B cell (primary cell): Measurements from ENCODE around the gene FOSB. TPM values are rescaled to one million over a fixed set of nuclear protein-coding genes. Genes with fewer than 3 reads are reported as not detected.

Experiments
- ATAC-seq: fragments of 200-7000 bp; cut with Tn5 transposase; one replicate; pipeline ENCODE4 v1.10.0; 2021; ENCODE audit warnings: low read depth, mild to moderate bottlenecking, moderate number of reproducible peaks, moderate library complexity
- CTCF ChIA-PET: fragments of 350-600 bp; sonication (Branson Sonifier 250); formaldehyde crosslinking; loops from one replicate; lab custom pipeline; 2021; ENCODE audit warnings: antibody characterized with exemption, inconsistent platforms; lab: Charles Lee
- POLR2A ChIA-PET: fragments of 350-600 bp; sonication (Branson Sonifier 250); formaldehyde crosslinking; loops from one replicate; lab custom pipeline; 2021; ENCODE audit warnings: antibody characterized with exemption; lab: Charles Lee
- DNase-seq: peaks from one replicate; pipeline ENCODE4 v3.0.0; 2013
- H2AFZ ChIP-seq: 2 replicates; pipeline ENCODE4 v1.6.1; 2012; ENCODE audit warnings: mild to moderate bottlenecking, low read depth, low read length; ENCODE audit not compliant: insufficient read depth, poor library complexity, severe bottlenecking
- H3K27ac ChIP-seq, 2 donors: 1 replicate in 1 of 2; 2 replicates in 1 of 2; pipeline ENCODE4 v1.5.1; 2012 to 2013; ENCODE audit warnings: low read length in 2 of 2, mild to moderate bottlenecking in 2 of 2, moderate library complexity in 1 of 2
- H3K27me3 ChIP-seq, 4 experiments: fragments of 200-600 bp in 1 of 4; sonication (generic) in 1 of 4; replicated peaks in 1 of 4; 1 replicate in 2 of 4; 2 replicates in 2 of 4; pipeline versions ENCODE4 v1.6.1 to v1.7.0; 2013 to 2016; ENCODE audit warnings: low read length in 3 of 4, mild to moderate bottlenecking in 2 of 4, mixed read lengths in 1 of 4, moderate library complexity in 1 of 4; ENCODE audit not compliant: insufficient read depth in 4 of 4, control insufficient read depth in 3 of 4; ENCODE audit errors: control extremely low read depth in 1 of 4
- H3K36me3 ChIP-seq, 2 experiments: replicated peaks in 1 of 2; 1 replicate in 1 of 2; 2 replicates in 1 of 2; pipeline versions ENCODE4 v1.6.1 to v1.7.1; 2013; ENCODE audit warnings: low read length in 1 of 2; ENCODE audit not compliant: insufficient read depth in 2 of 2, control insufficient read depth in 1 of 2; ENCODE audit errors: control extremely low read depth in 1 of 2, extremely low read depth in 1 of 2
- H3K4me1 ChIP-seq, 2 donors: fragments of 200-600 bp in 1 of 2; sonication (generic) in 1 of 2; 1 replicate in 1 of 2; 2 replicates in 1 of 2; pipeline versions ENCODE4 v1.5.1 to v1.6.1; 2013 to 2017; ENCODE audit warnings: low read length in 2 of 2; ENCODE audit not compliant: control insufficient read depth in 2 of 2, insufficient read depth in 2 of 2
- H3K4me2 ChIP-seq: replicated peaks from 2 replicates; pipeline ENCODE3; 2012; ENCODE audit warnings: mild to moderate bottlenecking, low read depth, low read length; ENCODE audit not compliant: poor library complexity, severe bottlenecking
- H3K4me3 ChIP-seq, 5 experiments: fragments of 200-600 bp in 1 of 5; sonication (generic) in 1 of 5; 1 replicate in 3 of 5; 2 replicates in 2 of 5; pipeline versions ENCODE4 v1.5.1 to v1.7.0; 2011 to 2016; ENCODE audit warnings: low read length in 4 of 5, mild to moderate bottlenecking in 4 of 5, low read depth in 2 of 5, control low read depth in 1 of 5, moderate library complexity in 1 of 5; ENCODE audit not compliant: insufficient read depth in 1 of 5; ENCODE audit errors: control extremely low read depth in 1 of 5, extremely low read depth in 1 of 5
- H3K79me2 ChIP-seq: fragments of 200-600 bp; sonication (generic); one replicate; pipeline ENCODE4 v1.6.0; 2016; ENCODE audit warnings: low read length; ENCODE audit not compliant: control insufficient read depth, insufficient read depth
- H3K9ac ChIP-seq: fragments of 200-600 bp; sonication (generic); 2 replicates; pipeline ENCODE4 v1.6.1; 2017; ENCODE audit warnings: mild to moderate bottlenecking, low read length, moderate library complexity
- H3K9me3 ChIP-seq, 3 donors: one replicate each; pipeline versions ENCODE4 v1.6.1 to v1.7.1; 2013; ENCODE audit warnings: low read length in 2 of 3; ENCODE audit not compliant: control insufficient read depth in 2 of 3, insufficient read depth in 1 of 3; ENCODE audit errors: control extremely low read depth in 1 of 3
- H4K20me1 ChIP-seq: 2 replicates; pipeline ENCODE4 v1.6.0; 2012; ENCODE audit warnings: mild to moderate bottlenecking, low read length; ENCODE audit not compliant: insufficient read depth, control insufficient read depth, poor library complexity, severe bottlenecking
- H3K27ac Mint-ChIP-seq: one replicate; pipeline ENCODE4 v1.8.0; 2021; ENCODE audit warnings: mixed read lengths
- H3K27me3 Mint-ChIP-seq: one replicate; pipeline ENCODE4 v1.8.0; 2021; ENCODE audit warnings: mixed read lengths
- H3K4me1 Mint-ChIP-seq: one replicate; pipeline ENCODE4 v1.8.0; 2021; ENCODE audit warnings: mixed read lengths
- H3K4me3 Mint-ChIP-seq: one replicate; pipeline ENCODE4 v1.8.0; 2021; ENCODE audit warnings: mixed read lengths
- H3K9me3 Mint-ChIP-seq: one replicate; pipeline ENCODE4 v1.8.0; 2022; ENCODE audit warnings: mixed read lengths; ENCODE audit not compliant: insufficient read depth
- CTCF ChIP-seq: fragments of 200-600 bp; IDR thresholded peaks from one replicate; pipeline ENCODE4 v1.8.0; 2022; ENCODE audit warnings: antibody characterized with exemption, mild to moderate bottlenecking
- EZH2 ChIP-seq: IDR thresholded peaks from 2 replicates; pipeline ENCODE4 v1.6.1; 2012; ENCODE audit warnings: borderline replicate concordance, low read depth, mild to moderate bottlenecking, moderate library complexity, low read length; ENCODE audit not compliant: insufficient read depth, poor library complexity, severe bottlenecking
- WGBS: methylation state at CpG from one replicate; pipeline ENCODE4 v1.1.5; 2013; ENCODE audit warnings: missing lambda C conversion rate; ENCODE audit not compliant: insufficient coverage; 5-methylcytosine and 5-hydroxymethylcytosine counted together
- intact Hi-C: fragments of 100-400 bp; cut with micrococcal nuclease; formaldehyde crosslinking; loops from one replicate; pipeline ENCODE4 v1.10.0; 2022
- polyA plus RNA-seq: library from polyadenylated mRNA; depleted of rRNA; stranded (reverse); fragments of >200 nt; gene quantifications from 2 replicates; pipeline ENCODE4 v1.2.3, GENCODE V29; 2012
- total RNA-seq, 2 donors: library from RNA; stranded (reverse); fragments of 120-200 nt in 1 of 2; gene quantifications; 1 replicate in 1 of 2; 2 replicates in 1 of 2; pipeline versions ENCODE4 v1.2.3 to v1.2.4, GENCODE V29; 2013 to 2022

FOSB gene
- total and polyA plus RNA-seq, 2 donors (not counting 1 experiment from before 2014, with no cell fraction given): 39.6 to 2,860 TPM

- TF ChIP-seq EZH2 (no peak), CTCF (no peak)
- Histone ChIP-seq H3K36me3 (no peaks in the 10 kb centered on the region), H3K4me3 (peak overlapping the region in 4 of 5 experiments; percentile 68 to 100 (median 96)), H3K4me2 (peak overlapping the region; percentile 93), H3K27me3 (peaks cover 0 to 28% (median 13%) of the 10 kb centered on the region in 4 experiments), H4K20me1 (peaks cover 59% of the 10 kb centered on the region), H3K9me3 (no peaks in the 10 kb centered on the region), H3K9ac (peak overlapping the region; percentile 99), H3K27ac (peak overlapping the region; percentile 96 to 100), H3K79me2 (no peaks in the 10 kb centered on the region), H2AFZ (no peak overlapping the region), H3K4me1 (peaks cover 35 to 51% of the 10 kb centered on the region in 2 donors)
- Mint-ChIP-seq H3K9me3 (no peaks in the 10 kb centered on the region), H3K27me3 (peaks cover 23% of the 10 kb centered on the region), H3K27ac (peak overlapping the region; percentile 95), H3K4me1 (peaks cover 44% of the 10 kb centered on the region), H3K4me3 (peak overlapping the region; percentile 92)
- intact Hi-C loops: loop anchor here (1.0 to 2.0 kb wide), 4 partner anchors 8 to 65 kb away; partner anchors contain the start of genes PPP1R13L and VASP
- DNase-seq (peak; percentile 75), ATAC-seq (peak; percentile 1)
- WGBS: 27% methylated on average over 11 of the region's 33 CpGs
- ChIA-PET CTCF (interaction anchor here (0.6 to 7.3 kb wide), 11 partner anchors 9 to 172 kb away, joined by 3 to 98 read pairs (median 7); partner anchors contain the start of gene PPM1N), POLR2A (interaction anchor here (1.0 to 4.2 kb wide), 7 partner anchors 8 to 67 kb away, joined by 3 to 45 read pairs (median 5); no protein-coding TSS in a partner anchor)
These were observed 2.4 kb downstream of the FOSB start for GRCh38 chr19:45469945-45470761.
